ENCODE measurements around the gene TRIM56.

DNA sequence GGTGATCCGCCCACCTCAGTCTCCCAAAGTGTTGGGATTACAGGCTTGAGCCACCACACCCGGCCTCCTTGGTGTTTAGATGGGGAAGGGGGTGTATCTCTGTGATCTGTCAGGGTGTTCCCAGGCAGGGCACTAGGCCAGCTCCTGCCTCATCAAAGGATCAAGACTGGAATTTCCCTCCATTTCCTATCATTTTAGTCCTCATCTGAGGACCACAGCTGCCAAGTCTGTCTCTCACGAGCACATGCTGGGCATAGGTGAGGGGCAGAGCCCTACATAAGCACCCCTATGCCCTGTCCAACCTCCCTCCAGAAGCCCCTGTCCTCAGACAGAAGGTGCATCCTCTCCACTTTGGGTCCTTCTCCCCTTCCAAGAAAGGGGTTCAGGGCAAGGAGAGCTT is 19.5 kb downstream of the TRIM56 start:
- no peak for TF ChIP-seq CTCF (IDR thresholded peaks at IDR 0.05)
- no peak for TF ChIP-seq POLR2A (IDR thresholded peaks at IDR 0.05)
